Measurements from ENCODE around the gene APLP1.
"Not testable (repeated sequence)": the region's sequence is repeated elsewhere in the genome, so short reads cannot be mapped to it uniquely, and the experiment has no call there.

Gene APLP1

GRCh38 chr19:35868172-35868822 lies at the start of gene APLP1:
Gene APLP1 (plus strand): TSS chr19:35868574. CDS start chr19:35868637, 63 bp downstream.
- DNase-seq = no peak

DNA sequence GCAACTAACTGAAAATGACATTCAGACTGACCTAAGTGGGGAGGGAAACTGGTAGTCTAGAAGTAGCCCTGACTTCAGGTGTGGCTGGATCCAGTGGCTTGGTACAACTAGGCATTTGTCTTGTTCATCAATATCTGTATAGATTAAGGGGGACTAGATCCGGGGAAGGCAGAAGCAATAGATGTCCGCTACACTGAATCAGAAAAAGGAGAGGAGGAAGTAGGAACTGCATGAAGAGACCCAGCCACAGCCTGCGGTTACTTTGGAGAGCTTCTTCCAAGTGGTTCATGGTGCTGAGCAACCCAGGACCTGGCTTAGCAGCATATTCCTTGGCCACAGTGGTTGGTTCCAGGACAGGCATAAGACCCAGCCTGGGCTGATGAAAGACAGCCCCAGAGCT lies 45.8 kb upstream of the APLP1 start:
- DNase-seq = no peak

GRCh38 chr19:35824150-35824549 lies 44.2 kb upstream of the APLP1 start:
- no peak for DNase-seq

- DNase-seq = peak; percentile 21
Observed at GRCh38 chr19:35828692-35829301, 39.6 kb upstream of the APLP1 start.

DNA sequence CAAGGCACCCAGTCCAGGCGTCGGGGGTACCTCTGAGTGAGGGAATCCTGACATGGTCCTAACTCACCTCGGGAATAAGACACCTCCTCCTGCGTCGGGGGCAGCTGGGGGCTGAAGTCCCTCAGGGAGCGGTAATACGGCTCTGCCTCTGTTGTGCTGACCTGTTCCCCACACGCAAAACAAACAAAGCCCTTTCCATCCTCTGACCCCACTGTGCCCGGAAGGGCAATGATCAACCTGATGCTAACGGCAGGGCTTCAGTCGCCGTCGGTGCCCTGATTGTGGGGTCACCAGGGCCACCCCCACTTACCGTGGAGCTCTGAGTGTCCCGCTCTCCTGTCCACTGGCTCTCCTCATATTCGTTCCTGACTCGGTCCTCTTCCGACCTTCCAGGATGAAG lies 37.4 kb upstream of the APLP1 start:
- DNase-seq = no peak

GRCh38 chr19:35832054-35832453 lies 36.3 kb upstream of the APLP1 start:
- DNase-seq = no peak

DNA sequence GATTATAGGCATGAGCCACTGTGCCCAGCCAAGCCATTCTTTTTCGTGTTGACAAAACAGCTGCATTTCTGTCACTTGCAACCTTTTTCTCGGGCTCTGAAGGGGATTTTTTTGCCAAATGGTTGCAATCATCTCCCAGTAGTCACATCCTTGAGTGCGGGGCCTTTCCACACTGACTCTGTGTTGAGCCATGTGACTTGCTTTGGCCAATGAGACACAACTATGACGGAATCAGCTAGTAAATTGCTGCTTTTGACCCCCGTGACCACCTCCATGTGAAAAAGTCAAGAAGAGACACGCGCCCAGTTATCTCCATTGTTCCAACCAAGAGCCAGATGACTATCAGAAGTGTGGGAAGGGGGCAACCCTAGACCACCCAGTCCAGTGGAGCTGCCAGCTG lies 34.4 kb upstream of the APLP1 start:
- no peak for DNase-seq

GRCh38 chr19:35836096-35836495 lies 32.3 kb upstream of the APLP1 start:
- not testable (repeated sequence) for DNase-seq

DNA sequence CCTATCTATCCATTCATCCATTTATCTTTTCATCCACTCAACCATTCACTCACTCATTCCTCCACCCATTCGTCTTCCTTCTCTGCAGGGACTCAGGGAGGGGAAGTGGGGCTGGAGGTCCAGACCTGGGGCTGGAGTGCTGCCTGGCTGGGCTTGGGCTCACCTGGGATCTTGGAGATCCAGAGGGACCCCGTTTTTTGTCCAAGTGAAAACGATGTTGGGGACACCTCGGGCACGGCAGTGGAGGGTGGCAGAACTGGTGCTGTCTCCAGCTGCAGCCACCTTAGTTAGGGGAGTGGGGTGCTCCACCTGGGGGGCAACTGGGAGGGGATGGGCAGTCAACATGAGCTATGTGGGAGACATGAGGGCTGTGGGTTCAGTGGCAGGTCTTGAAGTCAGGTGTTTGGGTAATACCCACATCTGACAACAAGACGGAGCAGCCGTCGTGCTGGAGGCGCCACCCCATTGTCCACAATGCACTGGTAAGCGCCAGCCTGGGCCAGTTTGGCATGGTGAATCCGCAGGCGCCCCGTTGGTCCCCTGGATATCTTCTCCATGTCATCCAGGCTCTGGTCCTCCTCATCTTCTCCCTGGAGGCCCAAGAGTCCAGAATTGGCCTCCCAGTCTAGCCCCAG lies 26.3 kb upstream of the APLP1 start:
- no peak for DNase-seq

GRCh38 chr19:35842666-35843272 lies 25.6 kb upstream of the APLP1 start:
- DNase-seq = no peak

GRCh38 chr19:35843676-35844481 lies 24.5 kb upstream of the APLP1 start:
- no peak for DNase-seq

- DNase-seq = no peak
Observed at GRCh38 chr19:35844482-35845214, 23.7 kb upstream of the APLP1 start.

- no peak for DNase-seq
Observed at GRCh38 chr19:35845215-35846037, 22.9 kb upstream of the APLP1 start.

DNA sequence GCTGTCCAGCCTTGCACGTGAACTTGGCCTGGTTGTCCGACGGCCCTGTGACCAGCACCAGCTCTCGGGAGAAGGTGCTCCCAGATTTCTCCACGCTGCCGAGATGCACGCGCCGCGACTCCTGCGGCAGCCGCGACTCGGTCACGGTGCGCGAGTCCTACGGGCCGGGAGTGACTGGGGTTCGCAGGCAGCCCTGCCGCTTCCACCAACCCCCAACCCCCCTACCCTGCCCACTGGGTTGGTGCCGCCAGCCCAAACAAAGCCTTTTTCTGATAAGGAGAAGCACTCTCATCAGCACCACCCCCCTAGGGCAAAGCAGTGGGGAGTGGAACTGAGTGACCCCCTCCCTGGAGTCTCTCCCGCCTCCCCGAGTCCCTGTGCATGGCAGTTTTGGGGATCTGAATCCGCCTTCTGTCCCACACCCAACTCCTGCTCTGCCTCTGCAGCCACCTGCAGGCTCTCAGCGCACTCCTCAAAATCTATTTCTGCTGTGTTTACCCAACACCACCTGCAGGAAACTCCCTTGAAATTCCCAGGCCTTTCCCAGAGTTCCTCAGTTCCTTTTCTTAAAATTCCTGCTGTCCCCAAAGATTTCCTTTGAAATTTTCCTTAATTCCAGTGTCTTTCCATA lies 22.2 kb upstream of the APLP1 start:
- DNase-seq = no peak

DNA sequence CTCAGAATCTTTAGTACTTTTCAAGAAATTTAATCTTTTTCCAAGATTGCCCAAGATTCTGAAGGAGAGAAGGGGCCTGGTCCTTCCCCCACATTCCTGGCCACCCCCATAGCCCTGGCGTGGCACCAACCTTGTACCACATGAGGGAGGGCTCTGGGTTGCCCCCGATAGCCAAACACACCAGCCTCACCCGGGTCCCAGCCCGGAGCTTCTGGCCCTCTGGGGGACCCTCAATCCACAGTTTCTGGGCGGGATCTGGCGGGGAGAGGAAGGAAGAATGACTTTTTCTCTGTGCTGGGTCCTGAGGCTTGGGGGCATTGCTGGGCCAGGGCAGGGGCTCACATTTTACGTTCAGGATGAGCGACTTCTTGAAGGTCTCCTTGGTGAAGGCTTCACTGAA lies 20.5 kb upstream of the APLP1 start:
- DNase-seq = no peak

GRCh38 chr19:35848486-35848885 lies 19.9 kb upstream of the APLP1 start:
- DNase-seq = no peak

GRCh38 chr19:35848919-35849505 lies 19.4 kb upstream of the APLP1 start:
- no peak for DNase-seq

DNA sequence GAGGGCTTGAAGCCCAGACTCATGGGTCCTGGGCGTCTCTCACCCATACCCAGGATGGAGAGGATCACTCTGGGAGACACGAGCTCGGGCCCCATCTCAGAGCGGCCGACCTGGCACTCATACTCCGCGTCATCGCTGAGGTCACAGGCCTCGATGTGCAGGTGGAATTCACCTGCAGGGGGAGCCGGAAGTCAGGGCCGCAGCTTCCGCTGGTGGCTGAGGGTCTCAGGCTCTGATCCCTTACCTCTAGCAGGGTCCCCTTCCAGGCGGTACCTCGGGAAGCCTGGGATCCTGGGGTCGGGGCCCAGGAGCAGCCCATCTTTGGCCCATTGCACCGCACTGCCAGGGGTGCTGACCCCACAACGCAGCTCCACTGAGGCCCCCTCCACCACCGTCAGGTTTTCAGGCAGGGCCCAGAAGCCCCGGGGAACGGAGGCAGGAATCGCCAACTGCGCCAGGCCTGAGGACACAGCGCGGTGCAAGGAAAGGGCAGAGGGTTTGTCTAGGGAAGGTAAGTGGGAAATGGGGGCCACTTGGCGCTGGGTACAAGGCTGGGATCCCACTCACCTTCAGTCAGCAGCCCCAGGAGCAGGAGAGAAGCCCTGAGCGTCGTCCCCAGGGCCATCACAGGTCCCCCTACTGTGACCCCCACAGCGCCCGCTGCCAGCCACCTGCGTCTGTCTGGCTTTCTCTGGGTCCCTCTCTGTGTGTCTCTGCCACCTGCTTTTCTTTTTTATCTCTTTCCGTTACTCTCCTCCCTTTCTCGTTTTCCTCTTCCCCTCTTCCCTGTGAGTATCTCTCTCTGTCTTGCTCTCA lies 17.0 kb upstream of the APLP1 start:
- DNase-seq = no peak

GRCh38 chr19:35852029-35852780 lies 16.2 kb upstream of the APLP1 start, which contains the start of gene NPHS1:
Gene NPHS1 (minus strand): TSS chr19:35852504. CDS start chr19:35851837, 667 bp downstream.
- no peak for DNase-seq

Data from KG1 (cell line).